GM06990 (cell line): ENCODE measurements around the gene FUT8.
A peak's percentile ranks its signal among the peaks of the same experiment; 100 is the strongest.

ENCODE experiments used
- DNase-seq: peaks from one replicate; pipeline ENCODE4 v3.0.0-alpha.2; 2011; ENCODE audit not compliant: insufficient read length; ENCODE audit errors: extremely low read depth
- H3K27me3 ChIP-seq: replicated peaks from 2 replicates; pipeline ENCODE4 v1.6.0; 2011; ENCODE audit warnings: low read length; ENCODE audit not compliant: control insufficient read depth, insufficient read depth
- H3K36me3 ChIP-seq: 2 replicates; pipeline ENCODE4 v1.5.1; 2011; ENCODE audit warnings: low read length; ENCODE audit not compliant: control insufficient read depth, insufficient read depth
- H3K4me3 ChIP-seq: replicated peaks from 2 replicates; pipeline ENCODE4 v1.5.1; 2011; ENCODE audit warnings: low read depth, mild to moderate bottlenecking, control low read depth, low read length
- TF ChIP-seq, protein P1 (sequence below): IDR thresholded peaks from 2 replicates; pipeline ENCODE4 v1.5.1; 2011; ENCODE audit warnings: low read length, control low read depth, mild to moderate bottlenecking, inconsistent platforms; ENCODE audit not compliant: insufficient read depth, poor library complexity, severe bottlenecking

FUT8 gene

DNA sequence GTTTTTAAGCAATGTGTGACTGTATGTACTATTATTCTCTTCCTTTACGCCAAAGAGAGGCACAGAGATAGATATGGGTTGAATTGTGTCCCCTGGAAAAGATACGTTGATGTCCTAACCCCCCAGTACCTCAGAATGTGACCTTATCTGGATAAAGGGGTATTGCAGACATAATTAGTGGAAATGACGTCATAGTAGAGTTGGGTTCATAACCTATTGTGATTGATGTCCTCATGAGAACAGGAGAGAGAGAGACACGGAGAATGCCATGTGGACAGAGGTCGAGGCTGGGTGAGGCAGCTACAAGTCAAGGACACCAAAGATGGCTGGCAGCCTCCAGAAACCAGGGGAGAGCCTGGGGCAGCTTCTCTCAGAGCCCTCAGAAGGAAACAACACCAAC, 376.3 kb downstream of the FUT8 start:
- TF ChIP-seq, protein P1, sequence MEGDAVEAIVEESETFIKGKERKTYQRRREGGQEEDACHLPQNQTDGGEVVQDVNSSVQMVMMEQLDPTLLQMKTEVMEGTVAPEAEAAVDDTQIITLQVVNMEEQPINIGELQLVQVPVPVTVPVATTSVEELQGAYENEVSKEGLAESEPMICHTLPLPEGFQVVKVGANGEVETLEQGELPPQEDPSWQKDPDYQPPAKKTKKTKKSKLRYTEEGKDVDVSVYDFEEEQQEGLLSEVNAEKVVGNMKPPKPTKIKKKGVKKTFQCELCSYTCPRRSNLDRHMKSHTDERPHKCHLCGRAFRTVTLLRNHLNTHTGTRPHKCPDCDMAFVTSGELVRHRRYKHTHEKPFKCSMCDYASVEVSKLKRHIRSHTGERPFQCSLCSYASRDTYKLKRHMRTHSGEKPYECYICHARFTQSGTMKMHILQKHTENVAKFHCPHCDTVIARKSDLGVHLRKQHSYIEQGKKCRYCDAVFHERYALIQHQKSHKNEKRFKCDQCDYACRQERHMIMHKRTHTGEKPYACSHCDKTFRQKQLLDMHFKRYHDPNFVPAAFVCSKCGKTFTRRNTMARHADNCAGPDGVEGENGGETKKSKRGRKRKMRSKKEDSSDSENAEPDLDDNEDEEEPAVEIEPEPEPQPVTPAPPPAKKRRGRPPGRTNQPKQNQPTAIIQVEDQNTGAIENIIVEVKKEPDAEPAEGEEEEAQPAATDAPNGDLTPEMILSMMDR: no peak
- Histone ChIP-seq H3K27me3 (no peaks in the 10 kb centered on the region; the same call in 1 of the 2 replicates), H3K4me3 (no peak overlapping the region), H3K36me3 (no peaks in the 10 kb centered on the region)
- no peak for DNase-seq

DNA sequence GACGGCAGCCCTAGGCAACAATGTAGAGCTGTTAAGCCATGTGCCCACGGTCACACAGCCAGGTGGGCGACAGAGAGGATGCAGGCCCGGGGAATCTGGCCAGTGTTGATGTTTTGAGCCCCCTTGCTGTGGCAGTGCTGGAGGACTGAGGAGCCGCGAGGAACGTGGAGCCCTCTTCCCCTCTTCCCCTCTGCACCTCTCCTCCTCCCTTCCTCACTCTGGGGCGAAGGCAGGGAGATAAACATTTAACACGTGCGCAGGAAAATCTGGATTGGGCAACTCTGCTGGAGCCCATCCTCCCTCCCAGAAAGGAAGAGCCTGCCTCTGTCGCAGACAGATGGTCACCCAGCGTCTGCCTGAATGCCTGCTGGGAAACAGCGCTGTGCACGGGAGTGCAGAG, 376.8 kb downstream of the FUT8 start:
- H3K27me3 ChIP-seq: no peaks in the 10 kb centered on the region; the same call in 1 of the 2 replicates
- no peaks in the 10 kb centered on the region for H3K36me3 ChIP-seq
- H3K4me3 ChIP-seq: no peak overlapping the region
- DNase-seq: no peak
- TF ChIP-seq, protein P1: no peak

DNA sequence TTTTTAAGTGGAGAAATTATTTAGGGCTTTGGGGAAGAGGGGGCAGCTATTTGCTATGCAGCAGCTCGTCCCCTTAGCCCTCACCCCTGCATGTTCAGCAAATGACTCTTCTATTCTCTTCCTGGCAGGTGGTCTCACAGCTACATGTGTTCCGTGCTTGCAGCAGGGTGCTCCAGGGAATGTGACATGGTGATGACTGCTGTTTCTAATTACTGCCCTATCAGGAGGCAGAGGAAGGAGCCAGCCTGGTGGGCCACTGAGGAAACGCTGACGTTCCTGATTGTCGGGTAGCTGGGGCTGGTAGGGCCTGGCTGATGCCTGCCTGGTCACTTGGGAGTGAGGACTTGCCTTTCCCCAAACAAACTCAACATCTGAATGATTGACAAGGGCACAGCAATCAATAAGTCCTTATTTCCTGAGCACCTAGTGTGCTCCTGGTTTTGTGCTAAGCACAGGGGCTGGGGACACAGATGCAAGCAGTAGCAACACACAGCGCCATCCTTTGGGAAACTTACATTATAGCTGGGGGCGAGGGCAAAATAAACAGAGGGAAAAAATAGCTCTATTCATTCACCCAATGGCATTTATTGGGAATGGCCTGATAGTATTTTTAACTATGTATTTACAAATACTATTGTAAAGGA, 377.8 kb downstream of the FUT8 start:
- no peak for DNase-seq
- TF ChIP-seq, protein P1: no peak
- Histone ChIP-seq H3K27me3 (no peaks in the 10 kb centered on the region; the same call in 1 of the 2 replicates), H3K36me3 (no peaks in the 10 kb centered on the region), H3K4me3 (no peak overlapping the region)

- TF ChIP-seq, protein P1: no peak
- no peaks in the 10 kb centered on the region for H3K36me3 ChIP-seq
- H3K4me3 ChIP-seq: no peak overlapping the region
- no peaks in the 10 kb centered on the region; the same call in 1 of the 2 replicates for H3K27me3 ChIP-seq
- peak; percentile 34 for DNase-seq
Measured at GRCh38 chr14:65791191-65791981, 378.9 kb downstream of the FUT8 start.

DNA sequence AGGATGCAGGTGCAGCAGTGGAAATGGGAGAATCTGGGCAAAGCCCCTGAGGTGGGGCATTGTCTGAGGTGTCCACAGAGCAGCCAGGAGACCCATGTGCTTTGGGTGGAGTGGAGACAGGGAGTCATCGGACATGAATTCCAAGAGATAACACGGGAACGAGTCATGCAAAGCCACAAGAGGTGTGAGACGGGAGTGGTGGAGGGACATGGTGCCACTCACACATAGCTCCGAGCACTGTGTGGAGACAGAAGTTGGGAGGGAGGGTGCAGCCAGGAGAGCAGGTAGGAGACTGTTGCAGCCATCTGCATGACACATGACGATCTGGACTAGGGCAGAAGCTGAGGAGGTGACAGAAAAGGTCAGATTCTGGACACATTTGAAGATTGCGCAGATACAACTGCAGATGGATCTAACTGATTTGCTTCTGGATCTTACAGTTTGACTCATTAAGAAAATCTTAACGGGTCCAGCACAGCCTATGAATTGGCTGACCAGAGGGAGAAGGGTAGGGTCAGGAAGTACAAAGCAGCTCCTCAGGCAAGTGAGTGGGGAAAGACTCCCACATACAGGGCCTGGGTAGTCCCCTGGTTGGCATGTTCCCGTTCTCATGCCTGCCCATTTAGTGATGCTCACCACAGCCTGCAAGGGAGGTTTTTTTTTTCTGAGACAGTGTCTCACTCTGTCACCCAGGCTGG, 379.8 kb downstream of the FUT8 start:
- no peak for DNase-seq
- H3K36me3 ChIP-seq: no peaks in the 10 kb centered on the region
- TF ChIP-seq, protein P1: no peak

More for the DNA sequence above, 379.8 kb downstream of the FUT8 start:
- no peak overlapping the region for H3K4me3 ChIP-seq
- no peaks in the 10 kb centered on the region for H3K27me3 ChIP-seq
